ENCODE results near the gene GRIK4.
A peak's percentile ranks its signal among the peaks of the same experiment; 100 is the strongest.
"Not testable (repeated sequence)": the region's sequence is repeated elsewhere in the genome, so short reads cannot be mapped to it uniquely, and the experiment has no call there.

Gene GRIK4

GRCh38 chr11:120985718-120986569 lies 474.4 kb downstream of the GRIK4 start:
- no peaks in the 10 kb centered on the region for H3K9me3 Mint-ChIP-seq
- peak overlapping the region; percentile 66 for H3K4me3 Mint-ChIP-seq
- peaks cover 37% of the 10 kb centered on the region for H3K27me3 Mint-ChIP-seq
- no peak overlapping the region for H3K27ac Mint-ChIP-seq
- DNase-seq = peak; percentile 60
- H3K4me1 Mint-ChIP-seq (ENCODE audit: low read depth) = peaks cover 12% of the 10 kb centered on the region
- H3K36me3 Mint-ChIP-seq (ENCODE audit: low read depth) = no peaks in the 10 kb centered on the region

DNA sequence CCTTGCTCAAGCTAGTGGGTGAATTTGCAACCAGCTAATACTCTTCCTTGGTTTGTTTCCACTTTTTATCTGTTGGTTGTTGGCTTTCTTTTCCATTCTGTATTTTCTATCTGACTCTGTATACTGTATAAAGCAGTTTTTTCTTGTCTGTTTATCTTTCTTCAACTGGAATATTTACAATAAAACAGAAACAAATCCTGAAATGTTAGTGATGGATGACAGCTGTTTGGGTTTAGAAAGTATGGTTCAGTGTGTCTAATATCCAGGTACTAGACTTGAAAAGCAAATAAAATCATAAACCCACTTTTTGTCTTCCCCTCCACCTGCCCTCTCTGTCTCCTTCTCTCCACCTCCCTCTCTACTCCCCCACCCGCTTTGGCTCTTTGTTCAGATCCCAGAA lies 477.1 kb downstream of the GRIK4 start:
- Mint-ChIP-seq H3K27ac (no peak overlapping the region), H3K27me3 (peaks cover 24% of the 10 kb centered on the region), H3K4me1 (ENCODE audit: low read depth) (peaks cover 12% of the 10 kb centered on the region), H3K9me3 (no peaks in the 10 kb centered on the region), H3K36me3 (ENCODE audit: low read depth) (no peaks in the 10 kb centered on the region), H3K4me3 (no peak overlapping the region)
- no peak for DNase-seq

GRCh38 chr11:120991830-120992686 lies 480.5 kb downstream of the GRIK4 start:
- Mint-ChIP-seq H3K4me1 (ENCODE audit: low read depth) (peaks cover 2% of the 10 kb centered on the region), H3K27me3 (peaks cover 16% of the 10 kb centered on the region), H3K27ac (no peak overlapping the region), H3K36me3 (ENCODE audit: low read depth) (no peaks in the 10 kb centered on the region), H3K4me3 (no peak overlapping the region), H3K9me3 (no peaks in the 10 kb centered on the region)
- DNase-seq = no peak

- no peak for DNase-seq
- Mint-ChIP-seq H3K4me1 (ENCODE audit: low read depth) (peaks cover 2% of the 10 kb centered on the region), H3K36me3 (ENCODE audit: low read depth) (no peaks in the 10 kb centered on the region), H3K27me3 (peaks cover 23% of the 10 kb centered on the region), H3K9me3 (no peaks in the 10 kb centered on the region), H3K4me3 (no peak overlapping the region), H3K27ac (no peak overlapping the region)
These were observed 482.7 kb downstream of the GRIK4 start for GRCh38 chr11:120994091-120994859.

DNA sequence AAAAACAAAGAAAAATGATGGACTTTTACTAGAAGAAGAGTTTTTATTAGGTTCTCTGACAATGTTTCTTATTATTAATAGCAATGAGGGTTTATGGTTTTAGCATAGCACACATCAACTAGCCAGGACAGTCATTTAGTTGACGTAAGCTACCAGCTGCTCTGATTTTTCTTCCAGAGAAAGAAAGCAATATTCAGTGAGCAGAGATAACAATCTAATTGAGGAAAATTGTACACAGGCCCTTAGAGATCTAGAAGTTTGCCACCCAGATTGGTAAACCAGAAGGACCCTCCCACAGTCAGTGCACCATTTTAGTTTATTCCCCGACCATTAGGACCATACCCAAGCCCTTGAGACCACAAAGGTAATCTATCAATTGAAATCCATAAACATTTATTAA lies 483.6 kb downstream of the GRIK4 start:
- no peaks in the 10 kb centered on the region for H3K36me3 Mint-ChIP-seq (ENCODE audit: low read depth)
- no peak for DNase-seq
- H3K27me3 Mint-ChIP-seq = peaks cover 29% of the 10 kb centered on the region
- no peaks in the 10 kb centered on the region for H3K9me3 Mint-ChIP-seq
- no peak overlapping the region for H3K27ac Mint-ChIP-seq
- H3K4me3 Mint-ChIP-seq = no peak overlapping the region
- H3K4me1 Mint-ChIP-seq (ENCODE audit: low read depth) = peaks cover 2% of the 10 kb centered on the region

DNA sequence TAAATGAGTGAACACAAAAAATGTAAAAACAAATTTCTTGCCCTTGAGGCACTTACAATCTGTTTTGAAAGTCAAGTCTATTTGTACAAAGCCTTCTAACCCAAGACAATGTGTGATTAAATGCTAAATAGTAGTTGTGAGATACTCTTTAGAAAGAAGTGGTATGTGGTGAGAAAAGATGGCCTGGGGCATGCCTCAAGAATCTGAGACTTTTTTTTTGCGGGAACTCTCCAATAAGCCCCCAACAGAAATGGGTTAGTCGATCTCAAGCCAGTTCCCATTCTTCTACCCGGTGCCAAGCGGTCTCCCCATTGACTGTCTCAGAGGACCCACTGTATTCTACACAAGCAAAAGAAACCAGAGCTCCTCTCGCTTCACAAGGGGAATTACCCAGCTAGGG lies 485.4 kb downstream of the GRIK4 start:
- Mint-ChIP-seq H3K36me3 (ENCODE audit: low read depth) (no peaks in the 10 kb centered on the region), H3K27ac (no peak overlapping the region), H3K4me3 (no peak overlapping the region), H3K9me3 (no peaks in the 10 kb centered on the region), H3K4me1 (ENCODE audit: low read depth) (peaks cover 2% of the 10 kb centered on the region), H3K27me3 (peaks cover 34% of the 10 kb centered on the region)
- no peak for DNase-seq

DNA sequence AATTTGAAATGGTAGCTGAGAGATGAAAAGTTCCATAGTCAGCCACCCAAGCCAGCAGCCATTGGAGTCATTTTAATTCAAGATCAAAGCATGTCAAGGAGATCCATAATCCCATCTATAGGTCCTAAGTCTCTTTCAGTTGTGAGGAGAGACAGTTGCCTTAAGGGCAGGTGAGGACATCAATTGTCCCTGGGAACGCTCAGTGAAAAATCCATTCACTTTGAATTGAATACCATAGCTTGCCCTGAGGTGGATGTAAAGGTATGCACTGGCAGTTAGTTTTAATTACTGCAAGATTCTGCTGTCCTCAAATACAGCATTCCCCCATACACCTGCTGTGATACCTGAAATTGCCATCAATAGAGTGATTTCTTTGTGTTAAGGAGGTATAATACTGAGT lies 487.0 kb downstream of the GRIK4 start:
- H3K4me1 Mint-ChIP-seq (ENCODE audit: low read depth) = peaks cover 2% of the 10 kb centered on the region
- DNase-seq = no peak
- H3K9me3 Mint-ChIP-seq = no peaks in the 10 kb centered on the region
- no peaks in the 10 kb centered on the region for H3K36me3 Mint-ChIP-seq (ENCODE audit: low read depth)
- peaks cover 45% of the 10 kb centered on the region for H3K27me3 Mint-ChIP-seq
- no peak overlapping the region for H3K27ac Mint-ChIP-seq
- no peak overlapping the region for H3K4me3 Mint-ChIP-seq

DNA sequence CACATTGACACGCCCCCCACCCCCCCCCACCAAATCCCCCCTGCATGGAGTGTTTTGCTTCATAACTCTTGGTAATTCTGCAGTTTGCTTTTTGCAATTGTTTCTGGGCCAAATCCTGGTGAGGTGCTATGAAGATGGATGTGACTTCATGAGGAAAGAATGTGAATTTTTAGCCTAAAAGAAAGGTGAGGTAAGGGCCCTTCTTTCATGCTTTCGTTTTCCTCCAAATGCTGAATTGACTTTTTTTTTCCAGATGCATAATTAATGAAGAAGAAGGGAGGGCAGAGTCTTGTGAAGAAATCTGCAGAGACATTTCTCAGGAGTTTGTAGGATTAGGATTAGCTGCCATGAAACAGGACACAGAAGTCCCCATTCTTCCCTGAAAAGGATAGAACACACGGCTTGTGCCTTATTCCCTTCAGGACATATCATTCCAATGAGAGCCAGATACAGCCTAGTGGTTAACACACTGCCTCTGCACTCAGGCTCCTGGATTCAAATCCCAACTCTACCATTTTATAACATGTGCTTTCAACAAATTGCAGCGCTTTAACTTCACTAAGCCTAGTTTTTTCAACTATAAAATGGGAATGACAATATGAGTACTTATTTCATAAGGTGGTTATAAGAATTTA lies 492.8 kb downstream of the GRIK4 start:
- DNase-seq = no peak
- H3K27me3 Mint-ChIP-seq = peaks cover 56% of the 10 kb centered on the region
- H3K4me3 Mint-ChIP-seq = no peak overlapping the region
- H3K36me3 Mint-ChIP-seq (ENCODE audit: low read depth) = no peaks in the 10 kb centered on the region
- no peaks in the 10 kb centered on the region for H3K4me1 Mint-ChIP-seq (ENCODE audit: low read depth)
- no peak overlapping the region for H3K27ac Mint-ChIP-seq
- no peaks in the 10 kb centered on the region for H3K9me3 Mint-ChIP-seq

GRCh38 chr11:121006922-121007321 lies 495.4 kb downstream of the GRIK4 start:
- Mint-ChIP-seq H3K36me3 (ENCODE audit: low read depth) (no peaks in the 10 kb centered on the region), H3K27ac (no peak overlapping the region), H3K9me3 (no peaks in the 10 kb centered on the region), H3K27me3 (peaks cover 55% of the 10 kb centered on the region), H3K4me1 (ENCODE audit: low read depth) (no peaks in the 10 kb centered on the region), H3K4me3 (no peak overlapping the region)
- DNase-seq = no peak

GRCh38 chr11:121008551-121008950 lies 497.0 kb downstream of the GRIK4 start:
- Mint-ChIP-seq H3K4me3 (no peak overlapping the region), H3K27me3 (peaks cover 48% of the 10 kb centered on the region), H3K9me3 (no peaks in the 10 kb centered on the region)

GRCh38 chr11:121012091-121012490 lies 500.5 kb downstream of the GRIK4 start:
- Mint-ChIP-seq H3K4me3 (no peak overlapping the region), H3K27me3 (peaks cover 26% of the 10 kb centered on the region), H3K36me3 (ENCODE audit: low read depth) (no peaks in the 10 kb centered on the region), H3K27ac (no peak overlapping the region), H3K4me1 (ENCODE audit: low read depth) (no peaks in the 10 kb centered on the region), H3K9me3 (no peaks in the 10 kb centered on the region)
- DNase-seq = no peak

More at GRCh38 chr11:121008551-121008950, 497.0 kb downstream of the GRIK4 start:
- DNase-seq = no peak
- Mint-ChIP-seq H3K36me3 (ENCODE audit: low read depth) (no peaks in the 10 kb centered on the region), H3K4me1 (ENCODE audit: low read depth) (no peaks in the 10 kb centered on the region), H3K27ac (no peak overlapping the region)

- Mint-ChIP-seq H3K9me3 (no peaks in the 10 kb centered on the region), H3K36me3 (ENCODE audit: low read depth) (peaks cover under 1% of the 10 kb centered on the region), H3K4me1 (ENCODE audit: low read depth) (peaks cover 4% of the 10 kb centered on the region), H3K27me3 (peaks cover 10% of the 10 kb centered on the region), H3K27ac (no peak overlapping the region), H3K4me3 (no peak overlapping the region)
- no peak for DNase-seq
These were observed 507.2 kb downstream of the GRIK4 start for GRCh38 chr11:121018746-121019145.

DNA sequence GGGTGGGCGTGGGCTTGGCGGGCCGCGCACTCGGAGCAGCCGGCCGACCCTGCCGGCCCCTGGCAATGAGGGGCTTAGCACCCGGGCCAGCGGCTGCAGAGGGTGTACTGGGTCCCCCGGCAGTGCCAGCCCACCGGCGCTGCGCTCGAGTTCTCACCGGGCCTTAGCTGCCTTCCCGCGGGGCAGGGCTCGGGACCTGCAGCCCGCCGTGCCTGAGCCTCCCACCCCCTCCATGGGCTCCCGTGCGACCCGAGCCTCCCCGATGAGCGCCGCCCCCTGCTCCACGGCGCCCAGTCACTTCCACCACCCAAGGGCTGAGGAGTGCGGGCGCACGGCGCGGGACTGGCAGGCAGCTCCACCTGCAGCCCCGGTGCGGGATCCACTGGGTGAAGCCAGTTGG lies 510.2 kb downstream of the GRIK4 start:
- not testable (repeated sequence) for H3K36me3 Mint-ChIP-seq (ENCODE audit: low read depth); H3K4me3 Mint-ChIP-seq; DNase-seq; H3K9me3 Mint-ChIP-seq; H3K27ac Mint-ChIP-seq; H3K27me3 Mint-ChIP-seq
- peaks cover 20% of the 10 kb centered on the region for H3K4me1 Mint-ChIP-seq (ENCODE audit: low read depth)
